MM.1S (cell line): ENCODE results near the gene GATA2.

Experiments
- EZH2 ChIP-seq: fragments of 300-600 bp; sonication (generic); optimal IDR thresholded peaks from 2 replicates; pipeline ENCODE3; 2017; ENCODE audit warnings: low read depth, mild to moderate bottlenecking, antibody characterized with exemption, low read length, mixed read lengths
- TF ChIP-seq, protein P1 (sequence below): fragments of 300-600 bp; sonication (generic); IDR thresholded peaks from 2 replicates; pipeline ENCODE4 v1.5.1; 2016; ENCODE audit warnings: antibody characterized with exemption, low read length, mixed read lengths

DNA sequence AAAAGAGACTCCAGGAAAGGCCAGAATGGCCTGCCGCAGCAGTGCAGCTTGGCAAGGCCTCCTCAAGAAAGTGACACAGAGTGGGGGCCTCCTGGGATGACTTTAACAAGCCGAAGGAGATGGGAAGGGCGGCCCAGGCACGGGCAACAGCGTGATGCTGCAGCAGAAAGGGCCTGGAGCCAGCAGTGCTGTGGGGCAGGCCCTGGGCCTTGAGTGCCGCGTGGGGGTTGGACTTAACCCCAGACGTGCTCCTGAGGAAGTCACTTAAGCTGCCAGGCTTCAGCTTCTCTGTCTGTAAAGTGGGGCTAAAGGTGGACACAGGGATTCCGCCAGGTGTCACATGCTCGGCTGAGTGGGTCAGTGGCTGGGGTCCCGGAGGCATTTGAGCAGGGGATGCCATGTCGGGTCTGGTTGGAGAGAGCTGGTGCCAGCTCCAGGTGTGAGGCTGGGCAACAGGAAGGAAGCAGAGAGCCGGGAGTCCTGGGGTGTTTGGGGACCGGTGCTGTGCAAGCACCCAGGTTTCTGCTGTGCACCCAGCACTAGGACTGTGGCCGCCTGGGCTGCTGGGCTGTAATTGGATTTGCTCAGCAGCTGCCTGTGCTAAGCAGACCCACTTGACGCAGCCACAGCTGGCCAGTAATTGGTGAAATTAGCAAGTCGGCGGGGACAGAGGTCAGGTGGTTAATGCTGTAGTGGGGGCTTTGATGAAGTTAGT lies 34.1 kb downstream of the GATA2 start:
- TF ChIP-seq, protein P1, sequence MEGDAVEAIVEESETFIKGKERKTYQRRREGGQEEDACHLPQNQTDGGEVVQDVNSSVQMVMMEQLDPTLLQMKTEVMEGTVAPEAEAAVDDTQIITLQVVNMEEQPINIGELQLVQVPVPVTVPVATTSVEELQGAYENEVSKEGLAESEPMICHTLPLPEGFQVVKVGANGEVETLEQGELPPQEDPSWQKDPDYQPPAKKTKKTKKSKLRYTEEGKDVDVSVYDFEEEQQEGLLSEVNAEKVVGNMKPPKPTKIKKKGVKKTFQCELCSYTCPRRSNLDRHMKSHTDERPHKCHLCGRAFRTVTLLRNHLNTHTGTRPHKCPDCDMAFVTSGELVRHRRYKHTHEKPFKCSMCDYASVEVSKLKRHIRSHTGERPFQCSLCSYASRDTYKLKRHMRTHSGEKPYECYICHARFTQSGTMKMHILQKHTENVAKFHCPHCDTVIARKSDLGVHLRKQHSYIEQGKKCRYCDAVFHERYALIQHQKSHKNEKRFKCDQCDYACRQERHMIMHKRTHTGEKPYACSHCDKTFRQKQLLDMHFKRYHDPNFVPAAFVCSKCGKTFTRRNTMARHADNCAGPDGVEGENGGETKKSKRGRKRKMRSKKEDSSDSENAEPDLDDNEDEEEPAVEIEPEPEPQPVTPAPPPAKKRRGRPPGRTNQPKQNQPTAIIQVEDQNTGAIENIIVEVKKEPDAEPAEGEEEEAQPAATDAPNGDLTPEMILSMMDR = no peak
- TF ChIP-seq EZH2 = no peak
